Loucy (cell line): ENCODE data around the gene MAP7.

Source experiments
- CTCF ChIP-seq: fragments of 200-600 bp; sonication (generic); conservative IDR thresholded peaks from 2 replicates; pipeline ENCODE4 v1.5.1; 2014; ENCODE audit warnings: mild to moderate bottlenecking, antibody characterized with exemption, low read length
- EZH2phosphoT487 ChIP-seq: fragments of 200-600 bp; IDR thresholded peaks from 2 replicates; pipeline ENCODE4 v1.6.1; 2018; ENCODE audit warnings: antibody characterized with exemption, mild to moderate bottlenecking, moderate library complexity, borderline replicate concordance

GRCh38 chr6:136371959-136372358 is 178.3 kb downstream of the MAP7 start:
- TF ChIP-seq CTCF, result no peak
- TF ChIP-seq EZH2phosphoT487, result no peak
